ENCODE results near the gene LNPEP.

LNPEP gene

GRCh38 chr5:96977228-96977627 is 41.3 kb downstream of the LNPEP start:
- TF ChIP-seq ZNF565 (CRISPR knock-in tag; conservative IDR thresholded peaks at IDR 0.05; ENCODE audit: low read depth) = no peak
- TF ChIP-seq ZC3H10 (CRISPR knock-in tag; IDR thresholded peaks at IDR 0.05) = no peak
- TF ChIP-seq TOX (CRISPR knock-in tag; IDR thresholded peaks at IDR 0.05; ENCODE audit: borderline replicate concordance) = no peak
- TF ChIP-seq RARB (CRISPR knock-in tag; IDR thresholded peaks at IDR 0.05) = no peak
- no peak for TF ChIP-seq POU6F1 (CRISPR knock-in tag; IDR thresholded peaks at IDR 0.05; ENCODE audit: borderline replicate concordance, low read depth)
- no peak for TF ChIP-seq ESRRG (CRISPR knock-in tag; IDR thresholded peaks at IDR 0.05)
- TF ChIP-seq ZNF70 (CRISPR knock-in tag; IDR thresholded peaks at IDR 0.05) = no peak
- no peak for TF ChIP-seq ARNTL (CRISPR knock-in tag; IDR thresholded peaks at IDR 0.05; ENCODE audit: borderline replicate concordance, low read depth)
- no peak for TF ChIP-seq TCF4 (CRISPR knock-in tag; IDR thresholded peaks at IDR 0.05; ENCODE audit: borderline replicate concordance)
- no peak for TF ChIP-seq ZFP30 (CRISPR knock-in tag; IDR thresholded peaks at IDR 0.05)
- ATAC-seq = no peak

GRCh38 chr5:96978812-96979449 is 43.1 kb downstream of the LNPEP start:
- TF ChIP-seq RARB (CRISPR knock-in tag; IDR thresholded peaks at IDR 0.05) (no peak), ARNTL (CRISPR knock-in tag; IDR thresholded peaks at IDR 0.05; ENCODE audit: borderline replicate concordance, low read depth) (no peak), POU6F1 (CRISPR knock-in tag; IDR thresholded peaks at IDR 0.05; ENCODE audit: borderline replicate concordance, low read depth) (no peak), BACH2 (CRISPR knock-in tag; IDR thresholded peaks at IDR 0.05; ENCODE audit: borderline replicate concordance) (no peak), CREB5 (CRISPR knock-in tag; IDR thresholded peaks at IDR 0.05; ENCODE audit: low read depth) (no peak), ZNF565 (CRISPR knock-in tag; conservative IDR thresholded peaks at IDR 0.05; ENCODE audit: low read depth) (no peak), TSHZ2 (CRISPR knock-in tag; IDR thresholded peaks at IDR 0.05) (no peak), ESRRG (CRISPR knock-in tag; IDR thresholded peaks at IDR 0.05) (no peak), ZC3H10 (CRISPR knock-in tag; IDR thresholded peaks at IDR 0.05) (no peak), SNAI2 (CRISPR knock-in tag; IDR thresholded peaks at IDR 0.05) (no peak), ISL1 (CRISPR knock-in tag; IDR thresholded peaks at IDR 0.05) (no peak), ZNF8 (CRISPR knock-in tag; IDR thresholded peaks at IDR 0.05) (no peak), ZFP30 (CRISPR knock-in tag; IDR thresholded peaks at IDR 0.05) (no peak), GLIS3 (CRISPR knock-in tag; IDR thresholded peaks at IDR 0.05) (no peak), TCF4 (CRISPR knock-in tag; IDR thresholded peaks at IDR 0.05; ENCODE audit: borderline replicate concordance) (no peak), ZNF70 (CRISPR knock-in tag; IDR thresholded peaks at IDR 0.05) (no peak), PPARA (CRISPR knock-in tag; IDR thresholded peaks at IDR 0.05; ENCODE audit: borderline replicate concordance) (no peak), OSR1 (CRISPR knock-in tag; IDR thresholded peaks at IDR 0.05) (no peak), CSRNP3 (CRISPR knock-in tag; IDR thresholded peaks at IDR 0.05) (no peak)
- no peak for ATAC-seq
